IMR-90 (cell line): ENCODE results near the gene CFH.

Experiments used
- CEBPB ChIP-seq: IDR thresholded peaks from 2 replicates; pipeline ENCODE4 v1.6.1; 2012; ENCODE audit warnings: low read depth, low read length, improper control_type of control experiment
- MXI1 ChIP-seq: IDR thresholded peaks from 2 replicates; pipeline ENCODE4 v1.6.1; 2012; ENCODE audit warnings: low read depth, mild to moderate bottlenecking, low read length, moderate library complexity, borderline replicate concordance
- POLR2A ChIP-seq: IDR thresholded peaks from 2 replicates; pipeline ENCODE4 v1.6.1; 2012; ENCODE audit warnings: mild to moderate bottlenecking, low read depth, low read length
- RAD21 ChIP-seq: IDR thresholded peaks from 2 replicates; pipeline ENCODE4 v1.6.1; 2012; ENCODE audit warnings: low read length, improper control_type of control experiment
- SMC3 ChIP-seq: fragments of 150-350 bp; IDR thresholded peaks from 2 replicates; pipeline ENCODE4 v1.6.1; 2016; ENCODE audit warnings: low read depth, mild to moderate bottlenecking, antibody characterized with exemption, low read length, moderate library complexity
- TF ChIP-seq, protein P1 (sequence below): fragments of 150-350 bp; IDR thresholded peaks from 2 replicates; pipeline ENCODE4 v1.6.1; 2017; ENCODE audit warnings: mild to moderate bottlenecking, antibody characterized with exemption, low read length, low read depth
- TF ChIP-seq, protein P2 (sequence below): conservative IDR thresholded peaks from 2 replicates; pipeline ENCODE4 v1.5.1; 2012; ENCODE audit warnings: mild to moderate bottlenecking, low read depth, low read length, improper control_type of control experiment
- TF ChIP-seq, protein P3 (sequence below): fragments of 150-350 bp; IDR thresholded peaks from 2 replicates; pipeline ENCODE4 v1.6.1; 2016; ENCODE audit warnings: low read depth, mild to moderate bottlenecking, low read length, moderate library complexity, borderline replicate concordance

DNA sequence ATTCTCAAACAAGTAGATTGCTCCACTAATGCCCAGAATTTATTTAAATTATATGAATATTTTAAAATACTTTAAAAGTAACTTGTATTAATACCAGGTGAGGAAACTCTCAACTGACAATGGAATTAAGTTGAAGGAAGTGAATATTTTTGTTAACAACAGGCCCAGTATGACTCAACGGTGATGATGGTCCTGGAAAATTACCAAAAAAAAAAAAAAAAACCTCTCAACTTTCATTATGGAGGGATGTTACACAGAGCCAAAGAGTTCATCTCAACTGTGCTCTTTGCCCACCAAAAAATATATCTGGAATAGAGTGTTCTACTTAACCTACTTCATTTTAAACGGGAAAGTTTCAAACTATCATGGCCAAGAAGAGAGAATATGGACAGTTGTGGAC is 28.3 kb downstream of the CFH start:
- TF ChIP-seq, protein P1, sequence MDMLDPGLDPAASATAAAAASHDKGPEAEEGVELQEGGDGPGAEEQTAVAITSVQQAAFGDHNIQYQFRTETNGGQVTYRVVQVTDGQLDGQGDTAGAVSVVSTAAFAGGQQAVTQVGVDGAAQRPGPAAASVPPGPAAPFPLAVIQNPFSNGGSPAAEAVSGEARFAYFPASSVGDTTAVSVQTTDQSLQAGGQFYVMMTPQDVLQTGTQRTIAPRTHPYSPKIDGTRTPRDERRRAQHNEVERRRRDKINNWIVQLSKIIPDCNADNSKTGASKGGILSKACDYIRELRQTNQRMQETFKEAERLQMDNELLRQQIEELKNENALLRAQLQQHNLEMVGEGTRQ, result no peak
- TF ChIP-seq, protein P2, sequence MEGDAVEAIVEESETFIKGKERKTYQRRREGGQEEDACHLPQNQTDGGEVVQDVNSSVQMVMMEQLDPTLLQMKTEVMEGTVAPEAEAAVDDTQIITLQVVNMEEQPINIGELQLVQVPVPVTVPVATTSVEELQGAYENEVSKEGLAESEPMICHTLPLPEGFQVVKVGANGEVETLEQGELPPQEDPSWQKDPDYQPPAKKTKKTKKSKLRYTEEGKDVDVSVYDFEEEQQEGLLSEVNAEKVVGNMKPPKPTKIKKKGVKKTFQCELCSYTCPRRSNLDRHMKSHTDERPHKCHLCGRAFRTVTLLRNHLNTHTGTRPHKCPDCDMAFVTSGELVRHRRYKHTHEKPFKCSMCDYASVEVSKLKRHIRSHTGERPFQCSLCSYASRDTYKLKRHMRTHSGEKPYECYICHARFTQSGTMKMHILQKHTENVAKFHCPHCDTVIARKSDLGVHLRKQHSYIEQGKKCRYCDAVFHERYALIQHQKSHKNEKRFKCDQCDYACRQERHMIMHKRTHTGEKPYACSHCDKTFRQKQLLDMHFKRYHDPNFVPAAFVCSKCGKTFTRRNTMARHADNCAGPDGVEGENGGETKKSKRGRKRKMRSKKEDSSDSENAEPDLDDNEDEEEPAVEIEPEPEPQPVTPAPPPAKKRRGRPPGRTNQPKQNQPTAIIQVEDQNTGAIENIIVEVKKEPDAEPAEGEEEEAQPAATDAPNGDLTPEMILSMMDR, result no peak
- no peak for TF ChIP-seq CEBPB
- TF ChIP-seq RAD21, result no peak
- no peak for TF ChIP-seq SMC3
- TF ChIP-seq, protein P3, sequence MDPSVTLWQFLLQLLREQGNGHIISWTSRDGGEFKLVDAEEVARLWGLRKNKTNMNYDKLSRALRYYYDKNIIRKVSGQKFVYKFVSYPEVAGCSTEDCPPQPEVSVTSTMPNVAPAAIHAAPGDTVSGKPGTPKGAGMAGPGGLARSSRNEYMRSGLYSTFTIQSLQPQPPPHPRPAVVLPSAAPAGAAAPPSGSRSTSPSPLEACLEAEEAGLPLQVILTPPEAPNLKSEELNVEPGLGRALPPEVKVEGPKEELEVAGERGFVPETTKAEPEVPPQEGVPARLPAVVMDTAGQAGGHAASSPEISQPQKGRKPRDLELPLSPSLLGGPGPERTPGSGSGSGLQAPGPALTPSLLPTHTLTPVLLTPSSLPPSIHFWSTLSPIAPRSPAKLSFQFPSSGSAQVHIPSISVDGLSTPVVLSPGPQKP, result no peak
- TF ChIP-seq POLR2A, result no peak
- no peak for TF ChIP-seq MXI1
